Lung (tissue), 12 donors: ENCODE results near the gene MAB21L4. TPM values are rescaled to one million over a fixed set of nuclear protein-coding genes. Genes with fewer than 3 reads are reported as not detected.

Experiments
- ATAC-seq: fragments of 200-7000 bp; cut with Tn5 transposase; one replicate; pipeline ENCODE4 v1.9.1; 2020; ENCODE audit warnings: moderate number of reproducible peaks; ENCODE audit not compliant: insufficient read depth, low FRiP score
- DNase-seq, 3 donors: peaks; one replicate each; pipeline ENCODE4 v3.0.0-alpha.2; 2013 to 2017
- H3K27ac ChIP-seq, 2 donors: one replicate each; pipeline ENCODE4 v1.5.1; 2013; ENCODE audit warnings: mild to moderate bottlenecking in 2 of 2, moderate library complexity in 2 of 2, control low read depth in 1 of 2, inconsistent platforms in 1 of 2, low read depth in 1 of 2, low read length in 1 of 2
- H3K27me3 ChIP-seq, 3 donors: one replicate each; pipeline ENCODE4 v1.5.1; 2013; ENCODE audit warnings: low read length in 2 of 3; ENCODE audit not compliant: control insufficient read depth in 3 of 3, insufficient read depth in 3 of 3
- H3K36me3 ChIP-seq, 4 donors: one replicate each; pipeline ENCODE4 v1.5.1; 2013; ENCODE audit warnings: low read length in 4 of 4, mild to moderate bottlenecking in 1 of 4, moderate library complexity in 1 of 4; ENCODE audit not compliant: control insufficient read depth in 4 of 4, insufficient read depth in 4 of 4
- H3K4me1 ChIP-seq, 5 donors: one replicate each; pipeline ENCODE4 v1.5.1; 2013; ENCODE audit warnings: low read length in 5 of 5, mild to moderate bottlenecking in 2 of 5, moderate library complexity in 1 of 5; ENCODE audit not compliant: control insufficient read depth in 5 of 5, insufficient read depth in 5 of 5
- H3K4me3 ChIP-seq: one replicate; pipeline ENCODE4 v1.5.1; 2013; ENCODE audit warnings: mild to moderate bottlenecking, control low read depth, moderate library complexity
- H3K9ac ChIP-seq, 2 donors: one replicate each; pipeline ENCODE4 v1.5.1; 2013; ENCODE audit warnings: low read length in 2 of 2, control low read depth in 1 of 2; ENCODE audit not compliant: insufficient read depth in 1 of 2
- H3K9me3 ChIP-seq, 4 donors: one replicate each; pipeline ENCODE4 v1.5.1; 2013; ENCODE audit warnings: low read length in 3 of 4, mild to moderate bottlenecking in 1 of 4, moderate library complexity in 1 of 4; ENCODE audit not compliant: control insufficient read depth in 4 of 4, insufficient read depth in 3 of 4
- CTCF ChIP-seq: IDR thresholded peaks from 2 replicates; pipeline ENCODE4 v1.5.1; 2012; ENCODE audit warnings: mild to moderate bottlenecking; ENCODE audit errors: control extremely low read depth, extremely low read depth
- WGBS, 2 donors: extraction: QIAGEN DNeasy Blood & Tissue Kit; methylation state at CpG; one replicate each; pipeline ENCODE4 v1.1.7; 2013; 5-methylcytosine and 5-hydroxymethylcytosine counted together
- polyA plus RNA-seq, 2 donors: library from polyadenylated mRNA; stranded (reverse); fragments of 200-250 nt; gene quantifications; one replicate each; pipeline ENCODE4 v1.2.1, GENCODE V29; 2013
- total RNA-seq, 2 donors: library from RNA; depleted of rRNA in 1 of 2; stranded (reverse); fragments of >200 nt in 1 of 2; gene quantifications; one replicate each; pipeline ENCODE4 v1.2.1, GENCODE V29; 2014 to 2021
- donor health status: control.
- donor health status: control.
- donor health status: Bipolar disorder and iron deficiency.
- donor health status: healthy.
- donor health status: DM: yes; HTN: yes; CAD: no.

Gene MAB21L4
- total and polyA plus RNA-seq, 4 donors = 2.9 to 21.1 (median 6.8) TPM

- H3K4me1 ChIP-seq = no peaks in the 10 kb centered on the region
- H3K9ac ChIP-seq = no peak overlapping the region
- no peak overlapping the region for H3K4me3 ChIP-seq
- no peak for TF ChIP-seq CTCF
- H3K9me3 ChIP-seq = no peaks in the 10 kb centered on the region
- 87 to 90% methylated on average over 18 of the region's 18 CpGs for WGBS, 2 donors
- peaks cover 0 to 2% (median 0%) of the 10 kb centered on the region in 3 donors for H3K27me3 ChIP-seq
- H3K27ac ChIP-seq = no peak overlapping the region
- ATAC-seq (no peak), DNase-seq (peak in 1 of 3 donors; percentile 9)
- H3K36me3 ChIP-seq = no peaks in the 10 kb centered on the region
Measured at GRCh38 chr2:240886678-240887609, 9.0 kb downstream of the MAB21L4 start.

- DNase-seq = no peak
- Histone ChIP-seq H3K4me3 (no peak overlapping the region), H3K9ac (no peak overlapping the region), H3K9me3 (no peaks in the 10 kb centered on the region), H3K27ac (no peak overlapping the region), H3K27me3 (peaks cover 0 to 2% (median 0%) of the 10 kb centered on the region in 3 donors), H3K36me3 (no peaks in the 10 kb centered on the region), H3K4me1 (no peaks in the 10 kb centered on the region)
- no peak for ATAC-seq
- WGBS, 2 donors = 66 to 85% methylated on average over 5 of the region's 5 CpGs
- no peak for TF ChIP-seq CTCF
Measured at GRCh38 chr2:240886023-240886565, 9.9 kb downstream of the MAB21L4 start.

- WGBS, 2 donors = 21 to 46% methylated on average over 1 of the region's 1 CpG
- no peaks in the 10 kb centered on the region for H3K4me1 ChIP-seq
- no peaks in the 10 kb centered on the region for H3K36me3 ChIP-seq
- ATAC-seq (no peak), DNase-seq (no peak)
- no peak overlapping the region for H3K4me3 ChIP-seq
- no peaks in the 10 kb centered on the region for H3K9me3 ChIP-seq
- H3K27me3 ChIP-seq = peaks cover 0 to 2% (median 0%) of the 10 kb centered on the region in 3 donors
- no peak overlapping the region for H3K9ac ChIP-seq
- no peak for TF ChIP-seq CTCF
- no peak overlapping the region for H3K27ac ChIP-seq
Measured at GRCh38 chr2:240885566-240885965, 10.4 kb downstream of the MAB21L4 start.
